ENCODE data around the gene CYP51A1. TPM values are rescaled to one million over a fixed set of nuclear protein-coding genes. Genes with fewer than 3 reads are reported as not detected.

CYP51A1 gene
- polyA plus RNA-seq, 2 of the 4 experiments (the other 2 are of a cell fraction) = 12.6 to 57.3 TPM

DNA sequence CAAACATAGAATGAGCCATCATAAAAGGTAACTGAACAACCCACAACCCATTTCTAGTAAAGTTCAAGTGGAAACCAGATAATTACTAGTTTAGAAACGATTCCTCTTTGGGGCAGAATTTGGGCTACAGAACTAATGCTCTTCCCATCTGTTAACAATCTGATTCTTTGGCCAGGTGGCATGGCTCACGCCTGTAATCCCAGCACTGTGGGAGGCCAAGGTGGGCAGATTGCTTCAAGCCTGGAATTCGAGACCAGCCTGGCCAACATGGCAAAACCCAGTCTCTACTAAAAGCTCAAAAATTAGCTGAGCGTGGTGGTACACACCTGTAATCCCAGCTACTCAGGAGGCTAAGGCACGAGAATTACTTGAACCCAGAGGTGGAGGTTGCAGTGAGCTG lies 18.5 kb downstream of the CYP51A1 start:
- no peaks in the 10 kb centered on the region for H3K4me1 ChIP-seq
- DNase-seq (ENCODE audit: low read depth in 1 of 2, low spot score in 1 of 2) (no peak), ATAC-seq (no peak), FAIRE-seq (no peak)
- H3K9me3 ChIP-seq = no peaks in the 10 kb centered on the region
- ChIA-PET POLR2A (no interaction called here), CTCF (no interaction called here)
- no peak overlapping the region for H3K27ac ChIP-seq
- TF ChIP-seq GATA3 (IDR thresholded peaks at IDR 0.05; ENCODE audit: borderline replicate concordance) (no peak), KDM5A (IDR thresholded peaks at IDR 0.05) (no peak), EHMT2 (IDR thresholded peaks at IDR 0.05; ENCODE audit: low read depth) (no peak), FOSB (CRISPR knock-in tag; IDR thresholded peaks at IDR 0.05) (no peak), KDM1A (IDR thresholded peaks at IDR 0.05; ENCODE audit: low read depth) (no peak)
- TF ChIP-seq, protein P1, sequence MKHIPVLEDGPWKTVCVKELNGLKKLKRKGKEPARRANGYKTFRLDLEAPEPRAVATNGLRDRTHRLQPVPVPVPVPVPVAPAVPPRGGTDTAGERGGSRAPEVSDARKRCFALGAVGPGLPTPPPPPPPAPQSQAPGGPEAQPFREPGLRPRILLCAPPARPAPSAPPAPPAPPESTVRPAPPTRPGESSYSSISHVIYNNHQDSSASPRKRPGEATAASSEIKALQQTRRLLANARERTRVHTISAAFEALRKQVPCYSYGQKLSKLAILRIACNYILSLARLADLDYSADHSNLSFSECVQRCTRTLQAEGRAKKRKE (CRISPR knock-in tag; IDR thresholded peaks at IDR 0.05; ENCODE audit: low read depth) = no peak
- TF ChIP-seq, protein P2, sequence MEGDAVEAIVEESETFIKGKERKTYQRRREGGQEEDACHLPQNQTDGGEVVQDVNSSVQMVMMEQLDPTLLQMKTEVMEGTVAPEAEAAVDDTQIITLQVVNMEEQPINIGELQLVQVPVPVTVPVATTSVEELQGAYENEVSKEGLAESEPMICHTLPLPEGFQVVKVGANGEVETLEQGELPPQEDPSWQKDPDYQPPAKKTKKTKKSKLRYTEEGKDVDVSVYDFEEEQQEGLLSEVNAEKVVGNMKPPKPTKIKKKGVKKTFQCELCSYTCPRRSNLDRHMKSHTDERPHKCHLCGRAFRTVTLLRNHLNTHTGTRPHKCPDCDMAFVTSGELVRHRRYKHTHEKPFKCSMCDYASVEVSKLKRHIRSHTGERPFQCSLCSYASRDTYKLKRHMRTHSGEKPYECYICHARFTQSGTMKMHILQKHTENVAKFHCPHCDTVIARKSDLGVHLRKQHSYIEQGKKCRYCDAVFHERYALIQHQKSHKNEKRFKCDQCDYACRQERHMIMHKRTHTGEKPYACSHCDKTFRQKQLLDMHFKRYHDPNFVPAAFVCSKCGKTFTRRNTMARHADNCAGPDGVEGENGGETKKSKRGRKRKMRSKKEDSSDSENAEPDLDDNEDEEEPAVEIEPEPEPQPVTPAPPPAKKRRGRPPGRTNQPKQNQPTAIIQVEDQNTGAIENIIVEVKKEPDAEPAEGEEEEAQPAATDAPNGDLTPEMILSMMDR (IDR thresholded peaks at IDR 0.05) = no peak
- H3K4me2 ChIP-seq = no peak overlapping the region
- 90% methylated on average over 5 of the region's 5 CpGs for WGBS (ENCODE audit: missing lambda C conversion rate)
- H3K4me3 ChIP-seq = no peak overlapping the region

DNA sequence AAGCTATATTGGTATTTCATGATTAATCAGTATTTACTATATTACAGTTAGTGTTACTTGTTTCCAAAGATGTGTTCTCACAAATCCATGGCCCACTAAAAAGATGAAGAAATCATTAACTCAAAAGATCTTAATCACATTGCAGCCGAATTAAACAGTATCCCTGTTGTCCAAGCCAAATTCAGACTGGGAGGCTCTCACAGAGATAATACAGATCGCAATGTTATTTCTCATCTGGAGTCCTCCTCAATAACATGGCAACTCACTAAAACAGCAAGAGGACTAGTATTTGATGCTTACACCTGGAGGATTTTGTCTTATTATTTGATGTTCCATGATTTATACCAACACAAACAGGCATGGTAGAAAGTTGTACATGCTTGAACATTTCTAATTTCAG lies 23.4 kb downstream of the CYP51A1 start:
- WGBS (ENCODE audit: missing lambda C conversion rate) = 89% methylated on average over 2 of the region's 2 CpGs
- no peak for FAIRE-seq

DNA sequence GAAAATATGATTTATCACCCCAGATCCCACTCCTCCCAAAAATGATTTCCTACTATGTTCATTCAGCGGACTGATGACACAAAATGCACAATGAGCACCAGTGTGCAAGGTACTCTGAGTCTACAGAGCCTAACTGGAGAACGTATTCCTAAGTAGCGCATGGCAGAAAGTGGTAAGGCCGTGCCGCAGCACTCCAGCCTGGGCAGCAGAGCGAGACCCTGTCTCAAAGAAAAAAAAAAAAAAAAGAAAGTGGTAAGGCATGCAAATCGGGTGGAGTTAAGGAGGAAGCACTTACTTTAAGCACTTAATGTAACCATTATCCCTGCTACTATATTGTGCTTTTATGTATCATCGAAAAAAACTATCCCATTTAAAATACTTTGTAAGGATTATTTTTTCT lies 25.5 kb downstream of the CYP51A1 start:
- Histone ChIP-seq H3K4me3 (no peak overlapping the region), H3K27ac (no peak overlapping the region), H3K4me1 (no peaks in the 10 kb centered on the region), H3K9me3 (no peaks in the 10 kb centered on the region), H3K4me2 (no peak overlapping the region)
- ChIA-PET CTCF (no interaction called here), POLR2A (no interaction called here)
- WGBS (ENCODE audit: missing lambda C conversion rate) = 91% methylated on average over 8 of the region's 8 CpGs
- no peak for FAIRE-seq
- no peak for DNase-seq (ENCODE audit: low read depth in 1 of 2, low spot score in 1 of 2)
- ATAC-seq = no peak
- TF ChIP-seq POLR2AphosphoS2 (conservative IDR thresholded peaks at IDR 0.05; ENCODE audit: low read length) = no peak
- TF ChIP-seq, protein P1 (CRISPR knock-in tag; IDR thresholded peaks at IDR 0.05; ENCODE audit: low read depth) = no peak
- no peak for TF ChIP-seq PHF8 (IDR thresholded peaks at IDR 0.05; ENCODE audit: borderline replicate concordance, low read depth)
- TF ChIP-seq MYC (IDR thresholded peaks at IDR 0.05; ENCODE audit: borderline replicate concordance, low read length) = no peak
- no peak for TF ChIP-seq ZFP36 (IDR thresholded peaks at IDR 0.05; ENCODE audit: borderline replicate concordance, partially characterized antibody)
- TF ChIP-seq, protein P3, sequence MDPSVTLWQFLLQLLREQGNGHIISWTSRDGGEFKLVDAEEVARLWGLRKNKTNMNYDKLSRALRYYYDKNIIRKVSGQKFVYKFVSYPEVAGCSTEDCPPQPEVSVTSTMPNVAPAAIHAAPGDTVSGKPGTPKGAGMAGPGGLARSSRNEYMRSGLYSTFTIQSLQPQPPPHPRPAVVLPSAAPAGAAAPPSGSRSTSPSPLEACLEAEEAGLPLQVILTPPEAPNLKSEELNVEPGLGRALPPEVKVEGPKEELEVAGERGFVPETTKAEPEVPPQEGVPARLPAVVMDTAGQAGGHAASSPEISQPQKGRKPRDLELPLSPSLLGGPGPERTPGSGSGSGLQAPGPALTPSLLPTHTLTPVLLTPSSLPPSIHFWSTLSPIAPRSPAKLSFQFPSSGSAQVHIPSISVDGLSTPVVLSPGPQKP (IDR thresholded peaks at IDR 0.05; ENCODE audit: low read depth, low read length) = no peak
- no peak for TF ChIP-seq CBX2 (IDR thresholded peaks at IDR 0.05; ENCODE audit: borderline replicate concordance, low read depth)
- TF ChIP-seq RAD21 (conservative IDR thresholded peaks at IDR 0.05 in 1 of 2, IDR thresholded peaks at IDR 0.05 in 1 of 2) = no peak
- no peak for TF ChIP-seq BHLHE40 (IDR thresholded peaks at IDR 0.05; ENCODE audit: low read depth, low read length)
- TF ChIP-seq CHD4 (IDR thresholded peaks at IDR 0.05; ENCODE audit: borderline replicate concordance) = no peak
- TF ChIP-seq ESRRA (IDR thresholded peaks at IDR 0.05; ENCODE audit: borderline replicate concordance, low read length) = no peak
- TF ChIP-seq, protein P4, sequence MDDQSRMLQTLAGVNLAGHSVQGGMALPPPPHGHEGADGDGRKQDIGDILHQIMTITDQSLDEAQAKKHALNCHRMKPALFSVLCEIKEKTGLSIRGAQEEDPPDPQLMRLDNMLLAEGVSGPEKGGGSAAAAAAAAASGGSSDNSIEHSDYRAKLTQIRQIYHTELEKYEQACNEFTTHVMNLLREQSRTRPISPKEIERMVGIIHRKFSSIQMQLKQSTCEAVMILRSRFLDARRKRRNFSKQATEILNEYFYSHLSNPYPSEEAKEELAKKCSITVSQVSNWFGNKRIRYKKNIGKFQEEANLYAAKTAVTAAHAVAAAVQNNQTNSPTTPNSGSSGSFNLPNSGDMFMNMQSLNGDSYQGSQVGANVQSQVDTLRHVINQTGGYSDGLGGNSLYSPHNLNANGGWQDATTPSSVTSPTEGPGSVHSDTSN (IDR thresholded peaks at IDR 0.05) = no peak

More for the DNA sequence above, 23.4 kb downstream of the CYP51A1 start:
- TF ChIP-seq JUNB (IDR thresholded peaks at IDR 0.05) = no peak
- no peak for TF ChIP-seq RARB (CRISPR knock-in tag; IDR thresholded peaks at IDR 0.05)
- no peak for TF ChIP-seq FOXS1 (CRISPR knock-in tag; IDR thresholded peaks at IDR 0.05)
- TF ChIP-seq, protein P4 (IDR thresholded peaks at IDR 0.05) = no peak
- no peak for TF ChIP-seq RNF2 (IDR thresholded peaks at IDR 0.05; ENCODE audit: borderline replicate concordance, low read depth)
- TF ChIP-seq HDAC2 (IDR thresholded peaks at IDR 0.05) = no peak
- no peak for TF ChIP-seq NFE2L2 (conservative IDR thresholded peaks at IDR 0.05; ENCODE audit: low read length)
- TF ChIP-seq HEYL (CRISPR knock-in tag; IDR thresholded peaks at IDR 0.05) = no peak
- TF ChIP-seq, protein P5, sequence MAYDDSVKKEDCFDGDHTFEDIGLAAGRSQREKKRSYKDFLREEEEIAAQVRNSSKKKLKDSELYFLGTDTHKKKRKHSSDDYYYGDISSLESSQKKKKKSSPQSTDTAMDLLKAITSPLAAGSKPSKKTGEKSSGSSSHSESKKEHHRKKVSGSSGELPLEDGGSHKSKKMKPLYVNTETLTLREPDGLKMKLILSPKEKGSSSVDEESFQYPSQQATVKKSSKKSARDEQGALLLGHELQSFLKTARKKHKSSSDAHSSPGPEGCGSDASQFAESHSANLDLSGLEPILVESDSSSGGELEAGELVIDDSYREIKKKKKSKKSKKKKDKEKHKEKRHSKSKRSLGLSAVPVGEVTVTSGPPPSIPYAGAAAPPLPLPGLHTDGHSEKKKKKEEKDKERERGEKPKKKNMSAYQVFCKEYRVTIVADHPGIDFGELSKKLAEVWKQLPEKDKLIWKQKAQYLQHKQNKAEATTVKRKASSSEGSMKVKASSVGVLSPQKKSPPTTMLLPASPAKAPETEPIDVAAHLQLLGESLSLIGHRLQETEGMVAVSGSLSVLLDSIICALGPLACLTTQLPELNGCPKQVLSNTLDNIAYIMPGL (CRISPR knock-in tag; IDR thresholded peaks at IDR 0.05; ENCODE audit: borderline replicate concordance) = no peak
- no peak for TF ChIP-seq KDM5A (IDR thresholded peaks at IDR 0.05)
- TF ChIP-seq NPAS2 (CRISPR knock-in tag; IDR thresholded peaks at IDR 0.05; ENCODE audit: borderline replicate concordance) = no peak
- DNase-seq (ENCODE audit: low read depth in 1 of 2, low spot score in 1 of 2) = no peak
- Histone ChIP-seq H3K9me3 (no peaks in the 10 kb centered on the region), H3K27ac (no peak overlapping the region), H3K4me2 (no peak overlapping the region), H3K4me3 (no peak overlapping the region), H3K4me1 (no peaks in the 10 kb centered on the region)
- ATAC-seq = no peak
- CTCF ChIA-PET = interaction anchor here (0.7 kb wide), 1 partner anchor 14 kb away, joined by 4 read pairs; no protein-coding TSS in a partner anchor
- POLR2A ChIA-PET = no interaction called here
